ENCODE measurements around the gene ASTN1. TPM values are rescaled to one million over a fixed set of nuclear protein-coding genes. Genes with fewer than 3 reads are reported as not detected.

Gene ASTN1
- total RNA-seq, 1 donor from 2014 or later = not detected

DNA sequence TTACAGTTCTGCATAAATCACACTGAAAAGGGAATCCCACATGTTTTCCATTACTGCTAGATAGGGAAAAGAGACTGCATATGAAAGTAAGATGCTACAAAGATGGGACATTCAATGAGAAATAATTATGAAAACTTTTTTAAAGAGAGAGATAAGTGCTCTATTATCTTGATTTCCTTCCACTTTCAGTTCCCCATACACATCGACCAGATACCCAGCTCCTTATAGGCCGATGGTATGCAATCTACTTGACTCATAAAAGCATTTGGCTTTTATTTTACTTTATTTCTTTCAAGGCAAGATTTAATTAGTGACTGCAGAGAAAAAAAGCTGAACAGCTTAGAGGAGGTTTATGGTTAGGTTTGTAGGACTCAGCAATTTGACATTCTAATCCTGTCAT lies 19.3 kb upstream of the ASTN1 start:
- Histone ChIP-seq H3K4me3 (ENCODE audit: low read depth, low read length) (no peak overlapping the region), H3K27me3 (ENCODE audit: control insufficient read depth, insufficient read depth, low read length) (peaks cover 4% of the 10 kb centered on the region), H3K36me3 (ENCODE audit: control insufficient read depth, insufficient read depth, low read length) (no peaks in the 10 kb centered on the region)
- no peak for TF ChIP-seq CTCF (IDR thresholded peaks at IDR 0.05; ENCODE audit: insufficient read depth, low read length, severe bottlenecking)
- FAIRE-seq = no peak
- DNase-seq (ENCODE audit: low read depth) = no peak

DNA sequence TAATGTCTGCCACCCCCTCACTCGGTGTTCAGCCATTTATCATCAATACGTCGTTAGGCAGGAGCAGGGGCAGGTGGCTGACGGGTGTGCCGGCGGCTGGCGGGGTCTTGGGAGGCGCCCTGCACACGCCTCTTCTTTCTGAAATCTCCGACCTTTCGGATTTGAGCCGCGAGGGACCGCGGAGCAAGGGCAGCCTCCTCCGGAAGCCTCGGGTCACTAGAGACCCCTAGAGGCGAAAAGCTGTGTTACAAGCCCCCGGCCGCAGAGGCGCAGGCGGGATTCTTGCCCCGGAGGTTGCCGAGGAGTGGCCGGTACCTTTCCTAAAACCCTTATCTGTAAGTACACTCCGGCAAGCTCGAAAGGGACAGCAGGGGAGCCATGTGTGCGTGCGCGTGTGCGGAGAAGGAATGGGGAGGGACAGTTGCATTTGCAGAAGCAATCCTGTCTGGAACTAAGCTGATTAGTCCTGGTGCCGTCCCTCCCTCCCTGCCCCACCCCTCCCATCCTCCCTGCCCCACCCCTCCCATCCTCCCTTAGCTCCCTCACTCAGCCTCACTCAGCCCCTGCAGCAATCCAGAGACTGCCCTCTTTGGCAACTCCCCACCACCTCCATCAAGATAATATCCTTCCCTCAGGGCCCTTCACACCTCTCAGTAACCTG lies 17.2 kb upstream of the ASTN1 start:
- FAIRE-seq (no peak), DNase-seq (ENCODE audit: low read depth) (peak; percentile 33)
- Histone ChIP-seq H3K27me3 (ENCODE audit: control insufficient read depth, insufficient read depth, low read length) (peaks cover 6% of the 10 kb centered on the region), H3K4me3 (ENCODE audit: low read depth, low read length) (no peak overlapping the region), H3K36me3 (ENCODE audit: control insufficient read depth, insufficient read depth, low read length) (no peaks in the 10 kb centered on the region)
- peak; percentile 90 for TF ChIP-seq CTCF (IDR thresholded peaks at IDR 0.05; ENCODE audit: insufficient read depth, low read length, severe bottlenecking)

DNA sequence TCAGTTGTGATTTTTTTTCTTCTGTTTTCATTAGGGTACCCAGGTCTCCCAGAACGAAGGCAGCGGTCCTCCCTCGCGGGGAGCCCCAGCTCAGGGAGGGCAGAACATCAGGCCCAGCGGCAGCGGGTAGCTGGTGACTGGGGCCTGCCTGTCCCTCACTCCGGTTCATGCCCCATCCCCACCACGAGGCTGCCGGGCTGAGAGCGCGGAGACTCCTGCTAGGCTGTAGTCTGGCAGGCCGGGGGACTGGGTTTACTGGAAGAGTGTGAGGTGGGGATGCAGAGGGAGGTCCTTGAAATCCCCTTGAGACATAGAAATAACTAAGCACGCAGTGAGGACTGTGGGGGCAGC lies 16.7 kb upstream of the ASTN1 start:
- peaks cover 6% of the 10 kb centered on the region for H3K27me3 ChIP-seq (ENCODE audit: control insufficient read depth, insufficient read depth, low read length)
- no peak overlapping the region for H3K4me3 ChIP-seq (ENCODE audit: low read depth, low read length)

DNA sequence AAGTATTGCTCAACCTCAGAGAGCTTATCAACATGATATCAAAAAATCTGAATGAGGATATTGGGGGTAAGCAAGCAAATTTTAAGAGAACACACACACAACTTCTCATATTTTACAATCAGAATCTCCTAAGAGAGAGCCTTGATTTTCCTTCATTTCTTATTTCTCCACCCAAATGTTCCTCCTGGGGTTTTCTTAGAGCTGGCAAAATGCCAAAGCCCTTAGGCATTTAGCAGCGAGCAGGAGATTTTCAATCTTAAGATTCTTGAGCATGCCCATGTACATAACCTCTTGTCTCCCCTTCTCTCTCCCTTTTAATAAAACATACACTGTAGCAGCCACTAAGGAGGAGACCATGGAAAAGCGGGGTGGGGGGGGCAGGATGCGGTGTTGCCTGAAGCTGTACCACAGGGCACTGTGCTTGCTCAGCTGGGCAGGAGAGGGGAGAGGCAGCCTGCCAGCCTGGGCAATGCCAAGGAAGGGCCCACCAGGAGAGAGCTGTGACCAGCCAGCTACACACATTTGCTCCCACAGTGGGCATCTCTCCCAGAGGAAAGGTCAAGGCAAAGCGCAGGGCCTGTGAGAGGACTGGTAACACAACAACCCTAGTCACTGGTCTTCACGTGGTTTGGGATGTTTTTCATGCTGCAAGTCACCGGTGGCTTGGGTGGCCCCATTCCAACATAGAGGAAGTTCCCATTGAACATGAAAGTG lies 10.6 kb upstream of the ASTN1 start:
- FAIRE-seq = no peak
- TF ChIP-seq CTCF (IDR thresholded peaks at IDR 0.05; ENCODE audit: insufficient read depth, low read length, severe bottlenecking) = no peak
- Histone ChIP-seq H3K27me3 (ENCODE audit: control insufficient read depth, insufficient read depth, low read length) (peaks cover 25% of the 10 kb centered on the region), H3K4me3 (ENCODE audit: low read depth, low read length) (no peak overlapping the region), H3K36me3 (ENCODE audit: control insufficient read depth, insufficient read depth, low read length) (no peaks in the 10 kb centered on the region)
- DNase-seq (ENCODE audit: low read depth) = no peak

More for the DNA sequence above, 16.7 kb upstream of the ASTN1 start:
- no peaks in the 10 kb centered on the region for H3K36me3 ChIP-seq (ENCODE audit: control insufficient read depth, insufficient read depth, low read length)
- FAIRE-seq (no peak), DNase-seq (ENCODE audit: low read depth) (no peak)
- TF ChIP-seq CTCF (IDR thresholded peaks at IDR 0.05; ENCODE audit: insufficient read depth, low read length, severe bottlenecking) = no peak

- H3K4me3 ChIP-seq (ENCODE audit: low read depth, low read length) = no peak overlapping the region
- H3K27me3 ChIP-seq (ENCODE audit: control insufficient read depth, insufficient read depth, low read length) = peaks cover 26% of the 10 kb centered on the region
- no peak for FAIRE-seq
- H3K36me3 ChIP-seq (ENCODE audit: control insufficient read depth, insufficient read depth, low read length) = no peaks in the 10 kb centered on the region
- no peak for TF ChIP-seq CTCF (IDR thresholded peaks at IDR 0.05; ENCODE audit: insufficient read depth, low read length, severe bottlenecking)
- no peak for DNase-seq (ENCODE audit: low read depth)
Measured at GRCh38 chr1:177173976-177174375, 9.5 kb upstream of the ASTN1 start.

Measured in bronchial epithelial cell (primary cell).